ENCODE measurements around the gene NPIPA8.
"Not testable (repeated sequence)": the region's sequence is repeated elsewhere in the genome, so short reads cannot be mapped to it uniquely, and the experiment has no call there.

NPIPA8 gene

DNA sequence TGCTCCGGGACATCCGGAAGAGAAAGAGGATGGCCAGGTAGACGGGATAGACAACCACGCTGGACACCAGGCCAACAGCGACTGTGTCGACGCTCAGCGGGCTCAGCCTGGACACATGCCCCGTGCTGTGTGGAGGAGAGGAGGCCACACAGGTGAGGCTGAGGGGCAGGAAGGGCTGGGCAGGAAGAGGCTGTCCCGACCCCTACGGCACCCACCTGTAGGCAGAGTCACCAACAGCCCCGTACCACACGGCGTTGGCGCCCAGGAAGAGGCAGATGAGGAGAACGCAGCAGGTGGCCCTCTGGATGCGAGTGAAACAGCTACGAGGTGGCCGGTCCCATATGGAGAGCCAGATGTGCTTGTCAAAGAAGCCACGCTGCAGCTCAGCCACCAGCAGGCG lies at the start of gene NPIPA8:
Gene NPIPA8, minus strand, starts transcription at position 101 of the 400 bp plus-strand sequence. CDS start 4,074 bp downstream, outside the sequence.
- DNase-seq (ENCODE audit: low read depth, low spot score) = not testable (repeated sequence)

- not testable (repeated sequence) for DNase-seq (ENCODE audit: low read depth, low spot score)
Measured at GRCh38 chr16:18385285-18385684, 48.7 kb upstream of the NPIPA8 start.

GRCh38 chr16:18384869-18385268 lies 48.3 kb upstream of the NPIPA8 start:
- DNase-seq (ENCODE audit: low read depth, low spot score) = not testable (repeated sequence)

DNA sequence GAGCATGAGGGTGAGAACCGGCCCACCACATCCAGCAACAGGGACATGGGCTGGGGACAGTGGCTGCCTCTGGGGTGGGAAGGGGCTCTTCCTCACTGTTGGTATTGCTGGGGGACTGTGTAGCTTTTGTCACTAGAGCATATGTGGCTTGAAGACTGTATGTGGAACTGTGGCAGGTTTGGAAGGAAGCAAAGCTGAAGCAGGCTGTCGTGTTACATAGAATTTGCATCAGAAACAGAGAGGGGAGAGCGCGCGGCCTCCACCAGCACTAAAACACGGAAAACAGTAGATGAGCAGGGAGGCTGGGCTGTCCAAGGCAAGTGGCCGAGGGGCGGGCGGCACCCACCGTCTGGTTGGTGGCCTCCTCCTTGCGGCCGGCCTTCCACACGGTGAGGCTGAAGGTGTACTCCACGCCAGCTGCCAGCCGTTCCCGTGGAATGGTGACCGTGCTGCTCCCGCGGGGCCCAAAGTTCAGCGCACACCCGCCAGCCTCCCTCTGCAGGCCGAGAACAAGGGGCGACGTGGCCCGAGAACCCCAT lies 47.6 kb upstream of the NPIPA8 start:
- DNase-seq (ENCODE audit: low read depth, low spot score) = not testable (repeated sequence)

GRCh38 chr16:18382696-18383095 lies 46.2 kb upstream of the NPIPA8 start:
- not testable (repeated sequence) for DNase-seq (ENCODE audit: low read depth, low spot score)

- DNase-seq (ENCODE audit: low read depth, low spot score) = not testable (repeated sequence)
Measured at GRCh38 chr16:18347742-18348141, 11.2 kb upstream of the NPIPA8 start.

GRCh38 chr16:18346993-18347392 lies 10.5 kb upstream of the NPIPA8 start:
- DNase-seq (ENCODE audit: low read depth, low spot score) = not testable (repeated sequence)

- DNase-seq (ENCODE audit: low read depth, low spot score) = not testable (repeated sequence)
Measured at GRCh38 chr16:18344634-18345033, 8.1 kb upstream of the NPIPA8 start.

DNA sequence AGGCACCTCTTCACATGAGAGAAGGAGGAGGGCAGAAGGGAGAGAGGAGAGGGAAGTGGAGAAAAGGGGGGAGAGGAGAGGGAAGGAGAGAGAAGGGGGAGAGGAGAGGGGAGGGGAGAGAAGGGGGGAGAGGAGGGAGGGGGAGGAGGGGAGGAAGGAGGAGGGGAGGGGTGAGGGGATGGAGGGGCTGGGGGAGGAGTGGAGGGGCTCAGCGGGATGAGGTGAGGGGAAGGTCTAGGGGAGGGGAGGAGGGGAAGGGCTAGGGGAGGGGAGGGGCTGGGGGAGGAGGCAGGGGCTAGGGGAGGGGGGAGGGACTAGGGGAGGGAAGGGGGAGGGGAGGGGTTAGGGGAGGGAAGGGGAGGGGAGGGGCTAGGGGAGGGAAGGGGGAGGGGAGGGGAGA lies 5.5 kb upstream of the NPIPA8 start:
- not testable (repeated sequence) for DNase-seq (ENCODE audit: low read depth, low spot score)

- DNase-seq (ENCODE audit: low read depth, low spot score) = not testable (repeated sequence)
Measured at GRCh38 chr16:18341417-18341960, 5.0 kb upstream of the NPIPA8 start.

DNA sequence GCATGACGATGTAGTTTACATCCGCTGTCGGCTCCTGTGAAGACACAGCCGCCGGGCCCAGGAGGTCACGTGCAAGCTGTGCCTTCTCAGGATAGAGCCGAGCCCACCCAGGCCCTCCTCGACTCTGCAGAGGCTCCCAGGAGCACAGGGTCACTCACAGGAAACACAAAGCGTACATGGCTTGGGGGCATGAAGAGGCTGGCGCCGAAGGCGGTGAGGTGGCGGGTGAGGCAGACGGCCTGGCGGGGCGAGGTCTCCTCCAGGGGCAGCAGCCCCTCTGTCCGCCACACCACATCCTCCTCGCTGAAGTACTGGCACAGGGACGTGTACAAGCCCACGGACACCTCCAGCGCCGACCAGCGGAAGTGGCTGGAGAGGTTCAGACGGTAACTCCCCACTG lies 2.7 kb upstream of the NPIPA8 start:
- DNase-seq (ENCODE audit: low read depth, low spot score) = not testable (repeated sequence)

DNA sequence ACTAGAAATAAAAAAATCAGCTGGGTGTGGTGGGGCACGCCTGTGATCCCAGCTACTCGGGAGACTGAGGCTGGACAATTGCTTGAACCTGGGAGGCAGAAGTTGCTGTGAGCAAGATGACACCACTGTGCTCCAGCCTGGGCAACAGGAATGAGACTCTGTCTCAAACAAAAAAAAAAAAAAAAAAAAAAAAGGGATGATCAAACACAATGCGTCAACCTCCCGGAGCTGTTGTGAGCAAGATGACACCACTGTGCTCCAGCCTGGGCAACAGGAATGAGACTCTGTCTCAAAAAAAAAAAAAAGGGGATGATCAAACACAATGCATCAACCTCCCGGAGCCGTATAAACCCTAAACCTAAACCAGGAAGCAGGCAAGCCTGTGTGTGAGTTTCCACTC lies 24.7 kb downstream of the NPIPA8 start:
- not testable (repeated sequence) for DNase-seq (ENCODE audit: low read depth, low spot score)

DNA sequence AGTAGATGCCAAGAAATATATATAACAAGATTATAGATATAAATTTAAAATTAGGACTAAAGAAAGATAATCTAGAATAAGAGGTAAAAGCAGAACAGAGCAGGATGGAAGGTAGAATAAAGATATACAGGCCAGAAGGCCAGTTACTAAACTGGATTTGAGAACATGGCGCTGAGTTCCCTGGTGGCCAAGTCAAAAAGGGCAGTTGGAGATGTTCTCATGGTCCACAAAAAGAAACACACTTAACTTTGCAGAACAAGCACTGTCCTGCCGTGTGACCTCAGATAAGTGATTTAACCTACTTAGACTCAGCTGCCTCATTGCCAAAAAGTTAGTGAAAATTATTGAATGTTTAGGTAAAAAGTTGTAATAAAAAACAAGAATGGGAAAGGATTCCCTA lies 27.4 kb downstream of the NPIPA8 start:
- not testable (repeated sequence) for DNase-seq (ENCODE audit: low read depth, low spot score)

- DNase-seq (ENCODE audit: low read depth, low spot score) = not testable (repeated sequence)
Measured at GRCh38 chr16:18307241-18307640, 29.3 kb downstream of the NPIPA8 start.

DNA sequence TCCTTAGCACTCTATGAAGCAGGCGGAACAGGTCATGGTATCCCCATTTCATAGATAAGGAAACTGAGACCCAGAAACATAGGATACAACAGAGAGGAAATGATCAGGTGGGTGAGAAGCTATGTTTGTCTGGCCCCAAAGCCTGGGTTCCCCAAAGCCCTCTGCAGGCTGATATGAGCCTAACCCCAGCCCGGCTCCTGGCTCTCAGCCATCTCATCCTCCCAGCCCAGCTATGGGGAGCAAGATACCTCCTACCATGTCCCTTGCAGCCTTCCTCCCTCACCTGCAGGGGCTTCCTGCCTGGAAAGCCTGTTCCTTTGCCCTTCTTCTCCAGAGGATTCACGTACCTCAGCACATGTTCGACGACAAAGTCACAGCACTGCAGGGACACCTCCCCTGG lies 30.5 kb downstream of the NPIPA8 start:
- not testable (repeated sequence) for DNase-seq (ENCODE audit: low read depth, low spot score)

DNA sequence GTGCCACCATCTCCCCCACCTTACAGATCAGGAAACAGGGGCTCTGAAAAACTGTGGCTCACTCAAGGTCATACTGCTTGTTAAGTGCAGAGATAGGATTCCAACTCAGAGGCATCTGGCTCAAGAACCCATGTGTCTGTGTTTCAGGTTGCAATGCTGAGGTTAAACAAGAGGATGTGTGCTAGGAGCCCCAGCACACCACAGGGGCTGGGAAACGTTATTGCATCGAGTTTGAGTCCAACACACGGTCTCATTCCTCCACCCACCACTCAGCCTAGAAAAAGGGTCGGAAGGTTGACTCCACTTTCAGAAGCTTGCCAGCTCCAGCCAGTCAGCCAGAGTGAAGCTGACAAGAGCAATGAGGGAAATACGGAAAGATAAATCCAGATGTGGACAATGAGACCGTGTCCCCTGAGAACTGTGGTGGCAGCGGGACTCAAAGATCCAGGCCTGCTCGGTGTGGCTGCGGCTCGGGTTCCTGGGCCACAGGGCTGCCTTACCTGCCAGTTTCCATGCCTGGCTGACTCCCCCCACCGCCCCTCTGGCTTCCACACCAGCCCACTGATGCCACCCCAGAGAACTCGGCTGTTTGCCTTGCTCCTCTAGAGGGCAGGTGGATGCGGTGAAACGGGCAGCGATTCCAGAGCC lies 33.4 kb downstream of the NPIPA8 start:
- DNase-seq (ENCODE audit: low read depth, low spot score) = not testable (repeated sequence)

DNA sequence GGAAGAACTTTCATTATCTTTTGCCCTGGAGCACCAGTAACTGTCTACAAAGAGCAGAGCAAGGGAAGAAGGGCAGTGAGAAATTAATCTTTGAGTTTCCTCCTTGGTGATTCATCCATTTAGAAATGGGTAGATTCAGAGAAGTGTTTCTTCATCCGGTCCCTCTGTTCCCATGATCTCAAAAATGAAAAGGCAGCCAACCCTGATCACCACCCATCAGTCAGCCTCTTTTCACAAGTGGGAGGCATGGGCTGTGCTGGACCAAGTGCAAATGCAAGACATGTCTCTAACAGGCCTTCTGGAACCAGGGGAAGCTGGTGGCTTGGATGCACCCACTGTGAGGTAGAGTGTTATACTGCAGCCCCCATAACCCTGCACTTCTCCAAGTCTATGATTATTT lies 38.8 kb downstream of the NPIPA8 start:
- DNase-seq (ENCODE audit: low read depth, low spot score) = not testable (repeated sequence)

GRCh38 chr16:18296931-18297330 lies 39.6 kb downstream of the NPIPA8 start:
- DNase-seq (ENCODE audit: low read depth, low spot score) = not testable (repeated sequence)

DNA sequence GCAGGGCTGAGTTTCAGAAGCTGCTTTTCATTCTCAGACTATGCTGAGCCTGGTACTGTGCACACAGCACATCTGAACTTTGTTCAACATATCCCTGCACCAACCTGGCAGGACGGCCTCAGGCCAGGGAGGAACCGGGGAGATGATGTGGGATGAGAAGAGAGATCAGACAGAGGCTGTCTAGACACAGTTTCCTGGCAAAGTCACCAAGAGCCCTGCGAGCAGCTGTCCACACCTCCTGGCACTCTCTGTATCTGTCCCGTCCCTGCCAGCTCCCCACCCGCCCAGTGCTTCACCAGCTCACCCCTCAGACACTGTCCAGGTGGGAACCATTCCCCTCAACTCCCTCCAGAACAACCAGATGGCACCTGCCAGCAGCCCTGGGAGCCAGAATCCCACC lies 42.2 kb downstream of the NPIPA8 start:
- DNase-seq (ENCODE audit: low read depth, low spot score) = not testable (repeated sequence)

DNA sequence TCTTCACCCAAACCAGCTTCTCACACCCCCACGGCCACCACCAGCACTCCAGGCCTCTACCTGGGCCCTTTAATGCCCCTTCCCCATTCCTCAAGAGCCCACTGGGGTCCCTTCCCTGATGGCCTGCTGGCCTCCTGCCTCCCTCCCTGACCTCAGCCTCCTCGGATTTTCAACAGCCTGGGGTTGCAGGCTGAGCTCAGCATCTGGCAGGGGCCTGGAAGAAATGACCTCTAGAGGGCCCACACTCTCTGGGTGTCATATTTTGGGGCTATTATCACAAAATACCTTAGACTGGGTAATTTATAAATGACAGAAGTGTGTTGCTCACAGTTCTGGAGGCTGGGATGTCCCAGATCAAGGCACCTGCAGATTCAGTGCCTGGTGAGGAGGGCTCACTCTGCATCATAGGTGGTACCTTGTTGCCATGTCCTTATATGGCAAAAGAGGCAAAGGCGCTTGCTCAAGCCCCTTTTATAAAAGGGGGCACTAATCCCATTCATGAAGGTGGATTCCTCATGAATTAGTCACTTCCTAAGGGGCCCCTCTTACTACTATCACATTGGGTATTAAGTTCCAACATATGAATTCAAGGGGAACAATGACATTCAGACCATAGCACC lies 43.1 kb downstream of the NPIPA8 start:
- DNase-seq (ENCODE audit: low read depth, low spot score) = not testable (repeated sequence)

GRCh38 chr16:18290959-18291358 lies 45.6 kb downstream of the NPIPA8 start:
- DNase-seq (ENCODE audit: low read depth, low spot score) = not testable (repeated sequence)

GRCh38 chr16:18286342-18286741 lies 50.2 kb downstream of the NPIPA8 start:
- DNase-seq (ENCODE audit: low read depth, low spot score) = not testable (repeated sequence)

DNA sequence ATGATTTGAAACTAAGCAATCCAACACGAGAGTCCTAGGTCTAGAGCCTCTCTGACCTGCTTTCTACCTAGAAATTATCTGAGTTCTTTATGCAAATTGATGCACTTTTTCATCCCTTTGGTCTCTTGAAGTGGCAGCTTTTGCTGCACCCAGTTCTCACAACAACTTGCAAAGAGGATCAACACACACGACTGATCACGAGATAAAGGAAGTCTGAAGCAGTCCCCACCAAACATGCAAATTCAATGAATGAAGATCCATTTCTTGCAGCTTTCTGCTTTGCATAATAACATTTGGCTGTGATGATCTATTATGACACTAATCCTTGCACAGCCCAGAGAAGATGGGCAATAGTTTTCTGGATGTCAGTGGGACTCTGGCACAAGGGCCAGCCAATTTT lies 56.2 kb downstream of the NPIPA8 start:
- not testable (repeated sequence) for DNase-seq (ENCODE audit: low read depth, low spot score)

Measured in astrocyte of the hippocampus (primary cell).